Body of pancreas (tissue), 4 donors: ENCODE measurements around the gene EPHX1.

Experiments used
- CTCF ChIP-seq, 7 experiments: fragments of 450-650 bp in 4 of 7; fragments of 200-600 bp in 3 of 7; sonication (generic) in 3 of 7; IDR thresholded peaks; one replicate each; pipeline ENCODE4 v1.5.1; 2016 to 2019; ENCODE audit warnings: antibody characterized with exemption in 7 of 7
- POLR2A ChIP-seq, 3 donors: fragments of 450-650 bp; IDR thresholded peaks; one replicate each; pipeline ENCODE4 v1.6.1; 2016; ENCODE audit warnings: antibody characterized with exemption in 3 of 3, mild to moderate bottlenecking in 2 of 3

- no peak for TF ChIP-seq CTCF (IDR thresholded peaks at IDR 0.05)
- TF ChIP-seq POLR2A (IDR thresholded peaks at IDR 0.05): no peak
Observed at GRCh38 chr1:225872075-225872430, 62.1 kb downstream of the EPHX1 start.
